HG02870 (cell line): ENCODE measurements around the gene NOS1AP.
A peak's percentile ranks its signal among the peaks of the same experiment; 100 is the strongest.

Experiments
- ATAC-seq: cut with Tn5 transposase; IDR thresholded peaks from one replicate; pipeline ENCODE4 v1.9.1; 2021; ENCODE audit warnings: mild to moderate bottlenecking, moderate library complexity; ENCODE audit not compliant: unreplicated experiment

The NOS1AP gene

GRCh38 chr1:162360237-162360873, 290.9 kb downstream of the NOS1AP start:
- no peak for ATAC-seq

GRCh38 chr1:162360874-162361260, 291.4 kb downstream of the NOS1AP start:
- no peak for ATAC-seq

- ATAC-seq: peak; percentile 30
These were observed 291.9 kb downstream of the NOS1AP start for GRCh38 chr1:162361349-162361748.

GRCh38 chr1:162363823-162364222, 294.3 kb downstream of the NOS1AP start:
- ATAC-seq: no peak

- no peak for ATAC-seq
These were observed 295.0 kb downstream of the NOS1AP start for GRCh38 chr1:162364498-162364897.

GRCh38 chr1:162365284-162366020, 296.0 kb downstream of the NOS1AP start:
- ATAC-seq: no peak

- no peak for ATAC-seq
These were observed 296.7 kb downstream of the NOS1AP start for GRCh38 chr1:162366149-162366548.

GRCh38 chr1:162366671-162367070, 297.2 kb downstream of the NOS1AP start:
- ATAC-seq: no peak

- ATAC-seq: no peak
These were observed 297.6 kb downstream of the NOS1AP start for GRCh38 chr1:162367073-162367472.

- no peak for ATAC-seq
These were observed 298.3 kb downstream of the NOS1AP start for GRCh38 chr1:162367772-162368171.

- ATAC-seq: no peak
These were observed 299.0 kb downstream of the NOS1AP start for GRCh38 chr1:162368451-162368850.

GRCh38 chr1:162369571-162369970, 300.1 kb downstream of the NOS1AP start:
- no peak for ATAC-seq

- ATAC-seq: no peak
These were observed 300.7 kb downstream of the NOS1AP start for GRCh38 chr1:162370161-162370560.

GRCh38 chr1:162370721-162371120, 301.2 kb downstream of the NOS1AP start:
- ATAC-seq: no peak

GRCh38 chr1:162371611-162372010, 302.1 kb downstream of the NOS1AP start:
- no peak for ATAC-seq

- ATAC-seq: no peak
These were observed 302.9 kb downstream of the NOS1AP start for GRCh38 chr1:162372159-162373071.

GRCh38 chr1:162373072-162373427, 303.6 kb downstream of the NOS1AP start:
- ATAC-seq: no peak

- no peak for ATAC-seq
These were observed 304.2 kb downstream of the NOS1AP start for GRCh38 chr1:162373541-162374260.

GRCh38 chr1:162374406-162374805, 304.9 kb downstream of the NOS1AP start:
- ATAC-seq: no peak

GRCh38 chr1:162375463-162375862, 306.0 kb downstream of the NOS1AP start:
- no peak for ATAC-seq

GRCh38 chr1:162376691-162377090, 307.2 kb downstream of the NOS1AP start, which contains the start of gene SPATA46:
TSS of gene SPATA46 (minus strand) at chr1:162376854. CDS start at chr1:162376790, 64 bp downstream.
- no peak for ATAC-seq
